Stimulated activated CD8-positive, alpha-beta memory T cell treated with anti-CD3 and anti-CD28 coated beads, Interleukin-4, amount 100 ng/mL, for 1 hour (primary cell): Measurements from ENCODE around the gene AQP6.
"Not testable (repeated sequence)": the region's sequence is repeated elsewhere in the genome, so short reads cannot be mapped to it uniquely, and the experiment has no call there.

Experiments used
- DNase-seq, 2 donors: peaks; one replicate each; pipeline ENCODE4 v3.0.0-alpha.2; 2020; ENCODE audit warnings: low read depth in 2 of 2, low spot score in 1 of 2

AQP6 gene

GRCh38 chr12:49969651-49970429, 2.9 kb upstream of the AQP6 start:
- DNase-seq = no peak

GRCh38 chr12:49970658-49971057, 2.1 kb upstream of the AQP6 start:
- no peak for DNase-seq

GRCh38 chr12:49971141-49971540, 1.6 kb upstream of the AQP6 start:
- DNase-seq = no peak

DNA sequence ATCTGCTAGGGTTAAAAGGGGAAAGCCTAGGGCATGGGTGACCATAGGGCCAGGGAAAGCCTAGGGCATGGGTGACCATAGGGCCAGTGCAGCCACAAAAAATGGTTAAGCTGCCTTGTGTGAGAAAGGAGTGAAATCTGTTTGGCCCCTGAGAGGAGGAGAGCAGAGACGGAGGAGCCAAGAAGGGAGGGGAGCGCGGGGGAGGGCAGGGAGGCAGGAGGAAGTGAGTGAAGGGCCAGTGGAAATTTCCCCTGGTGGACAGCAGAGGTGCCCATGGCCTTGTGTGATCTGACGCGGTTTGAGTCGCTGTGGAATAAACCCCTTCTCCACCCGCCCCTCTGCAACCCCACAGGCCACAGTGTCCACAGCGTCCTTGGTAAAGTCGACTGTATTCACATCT, 618 bp upstream of the AQP6 start:
- no peak for DNase-seq

DNA sequence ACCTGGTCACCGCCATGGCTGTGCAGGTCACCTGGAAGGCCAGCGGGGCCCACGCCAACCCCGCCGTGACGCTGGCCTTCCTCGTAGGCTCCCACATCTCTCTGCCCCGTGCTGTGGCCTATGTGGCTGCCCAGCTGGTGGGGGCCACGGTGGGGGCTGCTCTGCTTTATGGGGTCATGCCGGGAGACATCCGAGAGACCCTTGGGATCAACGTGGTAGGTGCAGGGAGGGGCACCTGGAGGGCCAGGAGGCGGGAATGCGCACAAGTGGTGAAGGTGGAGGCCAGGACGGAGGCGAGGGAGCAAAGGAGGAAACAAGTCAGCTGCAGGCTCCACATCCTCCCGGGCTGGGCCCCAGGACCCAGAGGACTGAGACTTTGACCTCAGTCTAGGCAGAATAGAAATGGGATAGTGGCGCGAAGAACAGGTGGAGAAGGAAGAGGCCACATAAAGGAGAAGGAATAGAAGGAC, 649 bp downstream of the AQP6 start:
- no peak for DNase-seq

DNA sequence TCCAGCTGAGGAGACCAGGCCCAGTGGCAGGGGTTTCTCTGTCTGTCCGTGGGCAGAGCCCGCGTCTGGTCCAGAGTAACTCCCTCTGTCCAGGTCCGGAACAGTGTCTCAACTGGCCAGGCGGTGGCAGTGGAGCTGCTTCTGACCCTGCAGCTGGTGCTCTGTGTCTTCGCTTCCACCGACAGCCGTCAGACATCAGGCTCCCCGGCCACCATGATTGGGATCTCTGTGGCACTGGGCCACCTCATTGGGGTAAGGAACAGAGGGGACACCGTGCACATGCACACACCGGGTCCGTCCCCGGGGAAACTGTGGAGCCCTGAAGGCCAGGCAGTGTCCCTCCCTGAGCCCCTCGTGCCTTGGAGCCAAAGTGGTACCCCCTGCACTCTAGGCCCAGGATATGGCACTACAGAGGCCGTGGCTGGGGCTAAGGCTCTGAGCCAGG, 1.5 kb downstream of the AQP6 start:
- no peak for DNase-seq

DNA sequence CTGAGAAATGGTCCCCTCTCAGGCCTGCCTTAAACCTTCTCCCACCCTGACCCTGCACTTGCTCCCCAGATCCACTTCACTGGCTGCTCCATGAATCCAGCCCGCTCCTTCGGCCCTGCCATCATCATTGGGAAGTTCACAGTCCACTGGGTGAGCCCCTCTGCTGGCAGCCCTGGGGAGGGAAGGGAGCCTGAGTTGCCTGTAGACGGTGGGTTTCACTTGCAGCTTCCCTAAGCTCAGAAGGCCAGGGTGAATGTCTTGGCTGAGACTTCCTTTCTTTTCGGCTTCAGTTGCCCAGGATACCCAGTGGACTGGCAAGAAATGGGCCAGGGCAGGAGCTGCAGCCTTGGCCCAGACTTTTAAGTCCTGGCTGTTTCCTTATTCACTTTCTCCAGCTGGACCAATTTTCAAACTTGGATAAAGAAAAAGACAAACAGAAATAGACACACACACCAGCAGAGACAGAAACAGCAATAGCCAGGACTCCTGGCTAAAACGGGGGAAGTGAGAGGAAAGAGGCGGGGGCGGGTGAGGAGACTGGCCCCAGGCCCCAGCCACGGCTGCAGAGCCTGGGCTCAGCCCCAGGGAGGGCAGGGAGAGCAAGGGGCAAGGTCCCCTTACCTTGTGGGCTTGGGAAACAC, 2.0 kb downstream of the AQP6 start:
- DNase-seq = no peak

GRCh38 chr12:49975318-49975761, 2.6 kb downstream of the AQP6 start:
- no peak for DNase-seq

DNA sequence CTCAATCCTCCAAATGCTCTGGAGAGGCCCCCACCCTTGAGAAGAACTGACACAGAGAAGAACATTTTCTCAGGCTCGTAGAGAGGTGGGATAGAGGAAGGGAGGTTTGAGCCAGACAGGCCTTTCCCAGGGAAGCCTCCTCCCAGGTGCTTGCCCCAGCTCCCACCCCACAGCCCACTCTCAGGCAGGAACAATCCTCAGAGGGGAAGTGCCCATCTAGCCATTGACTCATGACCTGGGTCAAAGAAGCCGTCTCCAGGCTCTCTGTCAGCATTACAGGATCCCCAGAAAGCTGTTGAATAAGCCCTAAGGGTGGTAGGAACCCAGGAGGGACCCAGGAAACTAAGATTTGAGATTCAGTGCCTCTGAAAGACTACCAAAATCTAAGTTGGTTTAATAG, 3.8 kb downstream of the AQP6 start:
- no peak for DNase-seq

- no peak for DNase-seq
These were observed 5.4 kb downstream of the AQP6 start for GRCh38 chr12:49978125-49978524.

GRCh38 chr12:49979016-49979586, 6.4 kb downstream of the AQP6 start:
- DNase-seq = no peak

- no peak for DNase-seq
These were observed 7.0 kb downstream of the AQP6 start for GRCh38 chr12:49979791-49980190.

- no peak for DNase-seq
These were observed 8.0 kb downstream of the AQP6 start for GRCh38 chr12:49980501-49981349.

DNA sequence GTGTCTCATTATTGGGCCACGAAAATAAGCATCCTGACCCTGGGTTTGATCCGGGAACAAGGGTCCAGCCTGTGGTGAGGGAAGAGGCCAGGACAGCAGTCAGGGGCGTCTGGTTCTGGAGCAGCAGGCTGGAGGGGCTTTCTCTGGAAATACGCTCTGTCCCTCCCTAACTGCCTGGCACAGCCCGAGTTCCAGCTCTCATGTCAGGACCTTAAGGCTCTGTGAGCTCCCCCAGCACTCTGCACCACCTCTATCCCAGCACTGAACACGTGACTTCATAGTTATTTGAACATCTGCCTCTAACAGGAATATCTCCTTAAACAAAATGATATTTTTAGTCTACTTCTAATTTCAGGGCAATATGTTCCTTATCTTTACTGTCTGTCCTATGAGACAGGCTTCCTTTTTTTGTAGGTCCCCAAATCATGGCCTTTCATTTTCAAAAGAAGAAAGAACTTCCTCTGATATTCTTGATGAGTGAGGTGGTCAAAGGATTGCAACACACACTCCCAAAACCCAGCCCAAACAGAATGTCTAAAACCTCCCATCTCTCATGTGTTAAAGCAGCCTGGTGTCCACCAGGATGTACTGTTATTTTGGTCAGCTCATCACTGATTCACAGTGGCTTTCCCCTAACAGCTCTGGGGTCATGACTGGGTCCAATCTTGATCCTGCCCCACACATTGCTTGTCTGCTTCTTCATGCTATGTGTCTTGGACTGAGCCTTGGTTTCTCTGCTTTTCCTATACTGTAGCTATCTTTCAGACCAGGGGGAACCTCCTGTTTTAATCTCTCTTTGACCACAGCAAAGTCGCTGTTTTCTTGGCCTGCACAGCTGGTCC, 9.7 kb downstream of the AQP6 start:
- no peak for DNase-seq

DNA sequence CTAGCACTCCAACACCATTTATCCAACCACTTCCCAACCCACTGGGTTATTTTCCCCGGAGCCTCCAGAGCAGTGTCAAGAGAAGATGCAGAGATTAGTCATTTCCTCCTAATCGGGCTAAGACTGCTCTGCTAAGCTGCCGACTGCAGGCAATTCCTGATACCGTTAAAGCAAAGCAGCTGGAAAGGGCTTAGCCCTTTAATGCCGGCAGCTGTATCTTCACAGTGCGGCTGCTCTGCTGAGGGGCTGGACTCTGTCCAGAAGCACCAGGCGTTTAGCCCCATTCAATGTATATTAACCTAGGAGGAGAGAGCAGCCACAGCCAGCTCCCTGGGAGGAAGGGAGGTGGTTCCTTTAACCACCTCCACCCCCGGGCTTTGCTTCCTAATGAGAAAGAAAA, 11.1 kb downstream of the AQP6 start:
- no peak for DNase-seq

- no peak for DNase-seq
These were observed 12.0 kb downstream of the AQP6 start for GRCh38 chr12:49984476-49985359.

DNA sequence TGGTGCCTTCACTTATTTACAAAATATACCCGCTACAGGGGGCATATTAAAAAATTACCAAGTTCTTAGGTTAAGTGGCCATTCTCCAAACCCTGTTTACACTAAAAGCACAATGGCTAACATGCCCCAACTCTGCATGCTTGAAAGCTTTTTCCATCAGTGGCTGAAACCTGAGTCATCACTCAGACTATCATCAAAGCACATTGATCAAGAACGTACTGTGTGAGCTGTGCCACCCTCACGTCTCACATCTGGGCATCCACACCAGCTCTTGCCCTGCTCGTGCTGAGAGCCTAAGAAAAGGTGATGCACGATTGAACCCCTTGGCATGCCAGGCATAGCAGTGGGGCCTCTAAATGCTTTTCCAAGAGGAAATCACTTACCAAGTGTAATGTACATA, 13.2 kb downstream of the AQP6 start:
- DNase-seq = no peak

DNA sequence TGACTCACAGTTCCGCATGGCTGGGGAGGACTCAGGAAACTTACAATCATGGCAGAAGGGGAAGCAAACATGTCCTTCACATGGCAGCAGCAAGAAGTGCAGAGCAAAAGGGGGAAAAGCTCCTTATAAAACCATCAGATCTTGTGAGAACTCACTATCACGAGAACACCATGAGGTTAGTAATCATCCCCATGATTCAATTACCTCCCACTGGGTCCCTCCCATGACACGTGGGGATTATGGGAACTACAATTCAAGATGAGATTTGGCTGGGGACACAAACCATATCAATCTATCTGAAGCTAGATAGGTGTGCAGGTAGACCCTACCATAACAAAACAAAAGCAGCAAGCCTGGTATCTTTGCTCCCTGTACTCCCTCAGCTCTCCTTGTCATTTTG, 13.7 kb downstream of the AQP6 start:
- not testable (repeated sequence) for DNase-seq

- DNase-seq = no peak
These were observed 15.0 kb downstream of the AQP6 start for GRCh38 chr12:49987625-49988303.
